Measurements from ENCODE around the gene CNNM1. TPM values are rescaled to one million over a fixed set of nuclear protein-coding genes. Genes with fewer than 3 reads are reported as not detected.

Gene CNNM1
- total RNA-seq, 4 donors from 2014 or later = 1.9 to 3.6 (median 2.8) TPM

- no peak for TF ChIP-seq POLR2A (IDR thresholded peaks at IDR 0.05)
- no peak for TF ChIP-seq CTCF (IDR thresholded peaks at IDR 0.05)
- DNase-seq (ENCODE audit: low spot score in 2 of 2) = no peak
- intact Hi-C loops (cut with DNase I; ENCODE audit: low total_unique reads) = no loop called here
- 68 to 72% methylated on average over 5 of the region's 5 CpGs for WGBS, 2 donors
- H3K4me3 ChIP-seq (ENCODE audit: low read depth, poor library complexity, severe bottlenecking) = no peak overlapping the region
Observed at GRCh38 chr10:99296605-99297004, 32.6 kb upstream of the CNNM1 start.

- no peak overlapping the region for H3K4me3 ChIP-seq (ENCODE audit: low read depth, poor library complexity, severe bottlenecking)
- TF ChIP-seq CTCF (IDR thresholded peaks at IDR 0.05) = no peak
- TF ChIP-seq POLR2A (IDR thresholded peaks at IDR 0.05) = no peak
- intact Hi-C loops (cut with DNase I; ENCODE audit: low total_unique reads) = no loop called here
- no peak for DNase-seq (ENCODE audit: low spot score in 2 of 2)
- 88 to 93% methylated on average over 7 of the region's 7 CpGs for WGBS, 2 donors
Observed at GRCh38 chr10:99297033-99297432, 32.1 kb upstream of the CNNM1 start.

DNA sequence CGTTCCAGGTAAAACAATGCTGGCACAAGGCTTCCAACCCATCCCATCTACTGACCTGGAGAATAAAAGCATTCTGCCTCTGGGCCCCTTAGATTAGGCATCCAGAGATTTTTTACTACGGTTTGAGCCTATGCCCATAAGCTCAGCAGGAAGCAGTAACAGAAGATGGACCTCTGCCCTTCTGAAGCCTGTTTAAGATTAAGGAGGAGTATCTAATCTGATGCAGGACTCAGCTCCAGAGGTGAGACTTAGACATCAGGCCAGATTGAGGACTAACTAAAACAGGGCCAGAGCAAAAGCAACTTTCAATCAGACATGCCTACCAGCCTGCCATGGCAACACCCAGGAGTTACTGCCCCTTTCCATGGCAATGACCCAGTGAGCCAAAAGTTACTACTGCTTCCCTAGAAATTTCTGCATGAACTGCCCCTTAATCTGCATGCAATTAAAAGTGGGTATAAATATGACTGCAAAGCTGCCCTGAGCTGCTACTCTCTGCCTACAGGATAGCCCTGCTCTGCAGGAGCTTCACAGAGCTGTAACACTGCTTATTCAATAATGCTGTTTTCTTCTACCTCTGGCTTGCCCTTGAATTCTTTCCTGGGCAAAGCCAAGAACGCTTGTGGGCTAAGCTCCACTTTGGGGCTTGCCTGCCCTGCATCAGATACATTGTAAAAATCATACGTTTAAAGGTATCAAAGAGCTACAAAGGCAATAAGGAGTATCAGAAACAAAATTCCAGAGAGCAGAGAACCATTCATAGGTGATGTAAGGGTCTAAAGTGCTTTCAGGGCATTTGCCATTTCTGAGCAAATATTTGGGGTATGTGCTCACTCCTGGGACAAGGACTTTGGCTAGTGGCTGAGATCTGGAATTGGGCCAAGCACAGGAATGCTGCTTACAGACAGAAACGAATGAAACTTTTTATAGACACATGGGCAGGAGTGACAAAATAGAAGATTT is 25.0 kb upstream of the CNNM1 start:
- H3K4me3 ChIP-seq (ENCODE audit: low read depth, poor library complexity, severe bottlenecking) = no peak overlapping the region
- DNase-seq (ENCODE audit: low spot score in 2 of 2) = no peak
- intact Hi-C loops (cut with DNase I; ENCODE audit: low total_unique reads) = no loop called here
- WGBS, 2 donors = 18 to 19% methylated on average over 5 of the region's 5 CpGs
- no peak for TF ChIP-seq POLR2A (IDR thresholded peaks at IDR 0.05)
- no peak for TF ChIP-seq CTCF (IDR thresholded peaks at IDR 0.05)

DNA sequence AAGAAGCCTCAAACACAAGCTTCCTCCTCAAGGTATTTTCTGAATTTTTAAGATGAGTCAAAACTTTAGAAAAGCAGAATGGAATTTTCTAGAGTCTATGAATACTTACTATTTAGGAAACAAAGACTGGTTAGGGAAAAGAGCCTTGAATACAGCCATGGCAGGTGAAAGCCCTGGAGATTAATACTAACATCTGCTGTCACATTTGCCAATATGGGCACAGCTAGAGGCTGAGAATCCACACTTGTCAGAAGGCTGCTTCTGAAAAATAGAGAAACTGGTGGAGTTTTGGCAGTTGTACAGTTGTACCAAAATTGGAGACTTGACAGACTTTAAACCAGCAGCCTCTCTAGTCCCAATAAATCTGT is 24.3 kb upstream of the CNNM1 start:
- no peak for TF ChIP-seq POLR2A (IDR thresholded peaks at IDR 0.05)
- no peak for TF ChIP-seq CTCF (IDR thresholded peaks at IDR 0.05)
- H3K4me3 ChIP-seq (ENCODE audit: low read depth, poor library complexity, severe bottlenecking) = no peak overlapping the region
- intact Hi-C loops (cut with DNase I; ENCODE audit: low total_unique reads) = no loop called here
- DNase-seq (ENCODE audit: low spot score in 2 of 2) = no peak

- WGBS, 2 donors = 65 to 80% methylated on average over 2 of the region's 2 CpGs
- DNase-seq (ENCODE audit: low spot score in 2 of 2) = no peak
- intact Hi-C loops (cut with DNase I; ENCODE audit: low total_unique reads) = no loop called here
- H3K4me3 ChIP-seq (ENCODE audit: low read depth, poor library complexity, severe bottlenecking) = no peak overlapping the region
- TF ChIP-seq POLR2A (IDR thresholded peaks at IDR 0.05) = no peak
Observed at GRCh38 chr10:99312501-99312900, 16.7 kb upstream of the CNNM1 start.

GRCh38 chr10:99315853-99316252 is 13.3 kb upstream of the CNNM1 start:
- no peak overlapping the region for H3K4me3 ChIP-seq (ENCODE audit: low read depth, poor library complexity, severe bottlenecking)
- DNase-seq (ENCODE audit: low spot score in 2 of 2) = no peak
- 95% methylated on average over 16 of the region's 16 CpGs for WGBS, 2 donors
- TF ChIP-seq POLR2A (IDR thresholded peaks at IDR 0.05) (no peak), CTCF (IDR thresholded peaks at IDR 0.05) (no peak)
- intact Hi-C loops (cut with DNase I; ENCODE audit: low total_unique reads) = no loop called here

All from lower leg skin (tissue), 4 donors.